Measurements from ENCODE around the gene SLC26A4. TPM values are rescaled to one million over a fixed set of nuclear protein-coding genes. Genes with fewer than 3 reads are reported as not detected.
"Not testable (repeated sequence)": the region's sequence is repeated elsewhere in the genome, so short reads cannot be mapped to it uniquely, and the experiment has no call there.

The SLC26A4 gene
- total RNA-seq, 2 donors from 2014 or later = 0.42 TPM; not detected in 1

DNA sequence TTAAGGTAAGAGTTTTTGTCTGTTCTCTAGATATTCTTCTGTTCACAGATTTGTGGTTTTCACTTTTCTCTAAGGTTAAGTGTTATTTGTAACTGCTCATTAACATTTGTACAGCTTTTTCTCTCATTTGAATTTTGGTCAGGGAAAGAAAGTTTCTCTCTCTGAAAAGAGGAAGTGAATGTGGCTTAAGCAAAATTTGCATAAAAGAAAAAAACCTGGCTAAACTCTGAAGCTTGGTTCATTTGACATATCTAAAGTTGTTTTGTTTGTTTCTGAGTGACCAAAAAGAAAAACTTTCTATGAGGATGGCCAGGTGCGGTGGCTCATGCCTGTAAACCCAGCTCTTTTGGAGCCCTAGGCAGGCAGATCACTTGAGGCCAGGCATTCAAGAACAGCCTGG, 22.0 kb upstream of the SLC26A4 start:
- H3K4me1 ChIP-seq (ENCODE audit: control insufficient read depth, insufficient read depth, low read length) = no peaks in the 10 kb centered on the region
- WGBS, 2 experiments (ENCODE audit: insufficient coverage in 1 of 2, insufficient read length in 1 of 2) = 80 to 81% methylated on average over 1 of the region's 1 CpG
- no peaks in the 10 kb centered on the region for H3K36me3 ChIP-seq (ENCODE audit: control insufficient read depth, insufficient read depth, low read length)
- H3K4me3 ChIP-seq (ENCODE audit: low read length) = no peak overlapping the region
- H3K9ac ChIP-seq (ENCODE audit: extremely low read depth, low read length, poor library complexity, severe bottlenecking) = no peak overlapping the region
- H3K27ac ChIP-seq (ENCODE audit: low read depth, low read length) = no peak overlapping the region
- no peaks in the 10 kb centered on the region for H3K9me3 ChIP-seq (ENCODE audit: control insufficient read depth, low read length)
- TF ChIP-seq, protein P1, sequence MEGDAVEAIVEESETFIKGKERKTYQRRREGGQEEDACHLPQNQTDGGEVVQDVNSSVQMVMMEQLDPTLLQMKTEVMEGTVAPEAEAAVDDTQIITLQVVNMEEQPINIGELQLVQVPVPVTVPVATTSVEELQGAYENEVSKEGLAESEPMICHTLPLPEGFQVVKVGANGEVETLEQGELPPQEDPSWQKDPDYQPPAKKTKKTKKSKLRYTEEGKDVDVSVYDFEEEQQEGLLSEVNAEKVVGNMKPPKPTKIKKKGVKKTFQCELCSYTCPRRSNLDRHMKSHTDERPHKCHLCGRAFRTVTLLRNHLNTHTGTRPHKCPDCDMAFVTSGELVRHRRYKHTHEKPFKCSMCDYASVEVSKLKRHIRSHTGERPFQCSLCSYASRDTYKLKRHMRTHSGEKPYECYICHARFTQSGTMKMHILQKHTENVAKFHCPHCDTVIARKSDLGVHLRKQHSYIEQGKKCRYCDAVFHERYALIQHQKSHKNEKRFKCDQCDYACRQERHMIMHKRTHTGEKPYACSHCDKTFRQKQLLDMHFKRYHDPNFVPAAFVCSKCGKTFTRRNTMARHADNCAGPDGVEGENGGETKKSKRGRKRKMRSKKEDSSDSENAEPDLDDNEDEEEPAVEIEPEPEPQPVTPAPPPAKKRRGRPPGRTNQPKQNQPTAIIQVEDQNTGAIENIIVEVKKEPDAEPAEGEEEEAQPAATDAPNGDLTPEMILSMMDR (conservative IDR thresholded peaks at IDR 0.05) = no peak
- DNase-seq = no peak
- H3K9me3 Mint-ChIP-seq = no peaks in the 10 kb centered on the region
- no peak overlapping the region for H3K27ac Mint-ChIP-seq
- H3K27me3 ChIP-seq (ENCODE audit: control insufficient read depth, insufficient read depth, low read length, poor library complexity, severe bottlenecking) = no peaks in the 10 kb centered on the region
- no peak overlapping the region for H3K4me3 Mint-ChIP-seq
- no peaks in the 10 kb centered on the region for H3K4me1 Mint-ChIP-seq
- no peaks in the 10 kb centered on the region for H3K36me3 Mint-ChIP-seq (ENCODE audit: low read depth)
- H3K27me3 Mint-ChIP-seq (ENCODE audit: insufficient read depth) = peaks cover 2% of the 10 kb centered on the region

DNA sequence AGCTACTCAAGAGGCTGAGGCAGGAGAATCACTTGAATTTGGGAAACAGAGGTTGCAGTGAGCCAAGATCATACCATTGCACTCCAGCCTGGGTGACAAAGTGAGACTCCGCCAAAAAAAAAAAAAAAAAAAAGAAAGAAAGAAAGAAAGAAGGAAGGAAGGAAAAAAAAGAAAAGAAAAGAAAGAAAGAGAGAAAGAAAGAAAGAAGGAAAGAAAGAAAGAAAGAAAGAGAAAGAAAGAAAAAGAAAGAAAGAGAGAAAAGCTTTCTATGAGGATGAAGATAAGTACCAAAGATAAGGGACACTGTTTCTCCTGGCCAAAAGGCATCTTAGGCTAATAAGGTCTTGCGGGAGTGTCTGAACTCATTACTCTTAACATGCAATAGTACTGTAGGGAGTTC, 21.6 kb upstream of the SLC26A4 start:
- 97 to 100% methylated on average over 1 to 2 of the region's 2 CpGs for WGBS, 2 experiments (ENCODE audit: insufficient coverage in 1 of 2, insufficient read length in 1 of 2)
- DNase-seq; H3K9me3 ChIP-seq (ENCODE audit: control insufficient read depth, low read length); H3K36me3 ChIP-seq (ENCODE audit: control insufficient read depth, insufficient read depth, low read length); H3K4me1 Mint-ChIP-seq; H3K27ac ChIP-seq (ENCODE audit: low read depth, low read length); H3K27ac Mint-ChIP-seq; H3K9ac ChIP-seq (ENCODE audit: extremely low read depth, low read length, poor library complexity, severe bottlenecking); H3K36me3 Mint-ChIP-seq (ENCODE audit: low read depth); H3K27me3 ChIP-seq (ENCODE audit: control insufficient read depth, insufficient read depth, low read length, poor library complexity, severe bottlenecking); H3K9me3 Mint-ChIP-seq; H3K4me3 ChIP-seq (ENCODE audit: low read length); H3K27me3 Mint-ChIP-seq (ENCODE audit: insufficient read depth); H3K4me1 ChIP-seq (ENCODE audit: control insufficient read depth, insufficient read depth, low read length); H3K4me3 Mint-ChIP-seq: not testable (repeated sequence)

DNA sequence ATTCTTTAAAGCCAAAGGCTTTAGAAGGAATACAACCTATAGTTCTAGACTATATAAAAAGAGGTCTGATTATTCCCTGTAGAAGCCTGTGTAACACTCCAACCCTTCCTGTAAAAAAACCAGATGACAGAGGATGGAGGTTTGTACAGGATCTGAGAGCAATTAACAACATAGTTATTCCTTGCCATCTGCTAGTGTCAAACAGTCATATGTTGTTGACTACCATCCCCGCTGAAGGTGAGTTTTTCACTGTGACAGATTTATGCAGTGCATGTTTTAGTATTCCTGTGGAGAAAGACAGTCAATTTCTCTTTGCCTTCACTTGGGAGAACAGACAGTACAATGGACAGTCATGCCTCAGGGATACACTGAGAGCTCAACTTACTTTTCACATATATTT, 19.0 kb upstream of the SLC26A4 start:
- WGBS, 2 experiments (ENCODE audit: insufficient coverage in 1 of 2, insufficient read length in 1 of 2) = 79% methylated on average over 1 of the region's 1 CpG; no CpG with 5 or more reads in 1 of the 2 experiments
- no peak overlapping the region for H3K4me3 ChIP-seq (ENCODE audit: low read length)
- no peaks in the 10 kb centered on the region for H3K4me1 Mint-ChIP-seq
- H3K27me3 Mint-ChIP-seq (ENCODE audit: insufficient read depth) = peaks cover 3% of the 10 kb centered on the region
- no peak overlapping the region for H3K4me3 Mint-ChIP-seq
- no peaks in the 10 kb centered on the region for H3K4me1 ChIP-seq (ENCODE audit: control insufficient read depth, insufficient read depth, low read length)
- H3K9me3 Mint-ChIP-seq = peaks cover 2% of the 10 kb centered on the region
- H3K36me3 ChIP-seq (ENCODE audit: control insufficient read depth, insufficient read depth, low read length) = no peaks in the 10 kb centered on the region
- no peak overlapping the region for H3K9ac ChIP-seq (ENCODE audit: extremely low read depth, low read length, poor library complexity, severe bottlenecking)
- no peaks in the 10 kb centered on the region for H3K27me3 ChIP-seq (ENCODE audit: control insufficient read depth, insufficient read depth, low read length, poor library complexity, severe bottlenecking)
- no peak overlapping the region for H3K27ac ChIP-seq (ENCODE audit: low read depth, low read length)
- TF ChIP-seq, protein P1 (conservative IDR thresholded peaks at IDR 0.05) = no peak
- no peaks in the 10 kb centered on the region for H3K9me3 ChIP-seq (ENCODE audit: control insufficient read depth, low read length)
- no peaks in the 10 kb centered on the region for H3K36me3 Mint-ChIP-seq (ENCODE audit: low read depth)
- DNase-seq = no peak
- no peak overlapping the region for H3K27ac Mint-ChIP-seq

DNA sequence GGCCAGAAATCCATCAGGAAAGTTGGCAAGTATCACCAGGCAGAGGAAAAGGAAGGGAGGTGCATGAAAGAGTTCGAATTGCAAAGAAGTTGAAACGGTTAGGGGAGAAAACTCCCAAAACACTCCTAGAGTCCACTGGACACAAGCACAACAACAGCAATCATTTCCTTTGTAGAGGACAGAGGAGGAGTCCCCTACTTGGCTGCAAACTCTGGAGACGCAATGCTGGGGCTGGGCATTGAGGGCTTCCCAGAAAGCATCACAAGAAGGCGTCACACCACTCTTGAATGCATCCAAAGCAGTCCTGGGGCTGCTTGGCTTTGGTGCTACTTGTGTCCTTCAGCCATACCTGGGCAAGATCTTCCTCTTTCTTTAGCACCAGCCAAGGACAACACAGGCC, 18.1 kb upstream of the SLC26A4 start:
- H3K4me1 Mint-ChIP-seq = no peaks in the 10 kb centered on the region
- Histone ChIP-seq H3K9me3 (ENCODE audit: control insufficient read depth, low read length) (no peaks in the 10 kb centered on the region), H3K9ac (ENCODE audit: extremely low read depth, low read length, poor library complexity, severe bottlenecking) (no peak overlapping the region), H3K4me1 (ENCODE audit: control insufficient read depth, insufficient read depth, low read length) (no peaks in the 10 kb centered on the region), H3K27ac (ENCODE audit: low read depth, low read length) (no peak overlapping the region), H3K36me3 (ENCODE audit: control insufficient read depth, insufficient read depth, low read length) (no peaks in the 10 kb centered on the region), H3K27me3 (ENCODE audit: control insufficient read depth, insufficient read depth, low read length, poor library complexity, severe bottlenecking) (no peaks in the 10 kb centered on the region), H3K4me3 (ENCODE audit: low read length) (no peak overlapping the region)
- H3K27ac Mint-ChIP-seq = no peak overlapping the region
- 88 to 100% methylated on average over 1 to 4 of the region's 4 CpGs for WGBS, 2 experiments (ENCODE audit: insufficient coverage in 1 of 2, insufficient read length in 1 of 2)
- TF ChIP-seq, protein P1 (conservative IDR thresholded peaks at IDR 0.05) = no peak
- peaks cover 3% of the 10 kb centered on the region for H3K27me3 Mint-ChIP-seq (ENCODE audit: insufficient read depth)
- DNase-seq = no peak
- H3K36me3 Mint-ChIP-seq (ENCODE audit: low read depth) = no peaks in the 10 kb centered on the region
- H3K4me3 Mint-ChIP-seq = no peak overlapping the region
- H3K9me3 Mint-ChIP-seq = peaks cover 2% of the 10 kb centered on the region
